Activated B cell treated with CpG ODN at 0.5 μM for 24 hours (primary cell): ENCODE measurements around the gene SRRT. TPM values are rescaled to one million over a fixed set of nuclear protein-coding genes. Genes with fewer than 3 reads are reported as not detected.

Source experiments
- ATAC-seq: fragments of 200-7000 bp; cut with Tn5 transposase; one replicate; pipeline ENCODE4 v1.10.0; 2021; ENCODE audit warnings: low read depth, mild to moderate bottlenecking, moderate library complexity
- CTCF ChIA-PET: fragments of 350-600 bp; sonication (Branson Sonifier 250); formaldehyde crosslinking; loops from one replicate; lab custom pipeline; 2021; ENCODE audit warnings: antibody characterized with exemption; lab: Charles Lee
- POLR2A ChIA-PET: fragments of 350-600 bp; sonication (Branson Sonifier 250); formaldehyde crosslinking; loops from one replicate; lab custom pipeline; 2021; ENCODE audit warnings: antibody characterized with exemption; lab: Charles Lee
- DNase-seq: peaks from one replicate; pipeline ENCODE4 v3.0.0; 2022
- H3K27ac Mint-ChIP-seq: one replicate; pipeline ENCODE4 v1.8.0; 2020; ENCODE audit warnings: mixed read lengths
- H3K27me3 Mint-ChIP-seq: one replicate; pipeline ENCODE4 v1.8.0; 2021; ENCODE audit warnings: mixed read lengths
- H3K36me3 Mint-ChIP-seq: one replicate; pipeline ENCODE4 v1.8.0; 2021; ENCODE audit warnings: low read depth, mixed read lengths
- H3K4me1 Mint-ChIP-seq: one replicate; pipeline ENCODE4 v1.8.0; 2021; ENCODE audit warnings: mixed read lengths
- H3K4me3 Mint-ChIP-seq: one replicate; pipeline ENCODE4 v1.8.0; 2020; ENCODE audit warnings: mild to moderate bottlenecking, mixed read lengths
- H3K9me3 Mint-ChIP-seq: one replicate; pipeline ENCODE4 v1.8.0; 2020; ENCODE audit warnings: mixed read lengths
- intact Hi-C: fragments of 100-400 bp; cut with micrococcal nuclease; formaldehyde crosslinking; loops from one replicate; pipeline ENCODE4 v1.15.1; 2024
- total RNA-seq: library from RNA; stranded (reverse); gene quantifications from 2 replicates; pipeline ENCODE4 v1.2.3, GENCODE V29; 2022
- TF ChIP-seq, protein P1 (sequence below): fragments of 200-600 bp; IDR thresholded peaks from one replicate; pipeline ENCODE4 v1.8.0; 2022; ENCODE audit warnings: antibody characterized with exemption, mild to moderate bottlenecking

Gene SRRT
- total RNA-seq, 1 donor from 2014 or later = 244 TPM

GRCh38 chr7:100874300-100874576, 665 bp upstream of the SRRT start:
- no peak for ATAC-seq
- POLR2A ChIA-PET = interaction anchor here (0.9 to 10.3 kb wide), 5 partner anchors 13 to 371 kb away, joined by 4 to 254 read pairs (median 8); partner anchors contain the start of genes FBXO24, FIS1, LRCH4 and MOSPD3
- H3K27ac Mint-ChIP-seq = peak overlapping the region; percentile 98

DNA sequence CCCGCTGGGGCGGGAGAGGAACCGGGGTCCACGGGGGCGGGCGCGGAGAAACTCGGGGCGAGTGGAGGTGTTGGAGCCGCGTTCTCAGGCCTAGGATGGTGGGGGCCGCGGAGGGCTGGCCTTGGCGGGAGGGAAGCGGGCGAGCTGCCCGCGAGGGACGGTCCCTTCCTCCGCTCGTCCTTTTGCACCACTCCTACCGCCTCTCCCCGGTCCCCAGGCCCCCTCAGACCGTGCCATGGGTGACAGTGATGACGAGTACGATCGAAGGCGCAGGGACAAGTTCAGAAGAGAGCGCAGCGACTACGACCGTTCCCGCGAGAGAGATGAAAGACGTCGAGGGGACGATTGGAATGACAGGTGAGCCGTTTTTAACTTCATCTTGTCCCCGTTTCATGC, 451 bp downstream of the SRRT start:
- peak overlapping the region; percentile 99 for H3K4me3 Mint-ChIP-seq
- ChIA-PET CTCF (interaction anchor here (1.4 to 1.7 kb wide), 2 partner anchors 14 to 23 kb away, joined by 6 to 8 read pairs; partner anchors contain the start of genes SLC12A9 and UFSP1), POLR2A (interaction anchor here (0.5 to 10.3 kb wide), 40 partner anchors 8 to 1371 kb away, joined by 3 to 254 read pairs (median 4); partner anchors contain the start of genes ACHE, FBXO24, FIS1 and IFT22)
- TF ChIP-seq, protein P1, sequence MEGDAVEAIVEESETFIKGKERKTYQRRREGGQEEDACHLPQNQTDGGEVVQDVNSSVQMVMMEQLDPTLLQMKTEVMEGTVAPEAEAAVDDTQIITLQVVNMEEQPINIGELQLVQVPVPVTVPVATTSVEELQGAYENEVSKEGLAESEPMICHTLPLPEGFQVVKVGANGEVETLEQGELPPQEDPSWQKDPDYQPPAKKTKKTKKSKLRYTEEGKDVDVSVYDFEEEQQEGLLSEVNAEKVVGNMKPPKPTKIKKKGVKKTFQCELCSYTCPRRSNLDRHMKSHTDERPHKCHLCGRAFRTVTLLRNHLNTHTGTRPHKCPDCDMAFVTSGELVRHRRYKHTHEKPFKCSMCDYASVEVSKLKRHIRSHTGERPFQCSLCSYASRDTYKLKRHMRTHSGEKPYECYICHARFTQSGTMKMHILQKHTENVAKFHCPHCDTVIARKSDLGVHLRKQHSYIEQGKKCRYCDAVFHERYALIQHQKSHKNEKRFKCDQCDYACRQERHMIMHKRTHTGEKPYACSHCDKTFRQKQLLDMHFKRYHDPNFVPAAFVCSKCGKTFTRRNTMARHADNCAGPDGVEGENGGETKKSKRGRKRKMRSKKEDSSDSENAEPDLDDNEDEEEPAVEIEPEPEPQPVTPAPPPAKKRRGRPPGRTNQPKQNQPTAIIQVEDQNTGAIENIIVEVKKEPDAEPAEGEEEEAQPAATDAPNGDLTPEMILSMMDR = no peak
- no peak for DNase-seq
- no peaks in the 10 kb centered on the region for H3K27me3 Mint-ChIP-seq
- ATAC-seq = peak; percentile 27
- H3K36me3 Mint-ChIP-seq = peaks cover 65% of the 10 kb centered on the region
- peaks cover 49% of the 10 kb centered on the region for H3K4me1 Mint-ChIP-seq
- no peaks in the 10 kb centered on the region for H3K9me3 Mint-ChIP-seq
- intact Hi-C loops = loop anchor here (1.0 to 2.0 kb wide), 3 partner anchors 12 to 170 kb away; no protein-coding TSS in a partner anchor
- H3K27ac Mint-ChIP-seq = peak overlapping the region; percentile 98

More at GRCh38 chr7:100874300-100874576, 665 bp upstream of the SRRT start:
- CTCF ChIA-PET = no interaction called here
- H3K27me3 Mint-ChIP-seq = no peaks in the 10 kb centered on the region
- peaks cover 42% of the 10 kb centered on the region for H3K4me1 Mint-ChIP-seq
- intact Hi-C loops = loop anchor here (1.0 to 2.0 kb wide), 2 partner anchors 22 to 75 kb away; partner anchors contain the start of gene SLC12A9
- no peak for DNase-seq
- H3K4me3 Mint-ChIP-seq = peak overlapping the region; percentile 99
- H3K36me3 Mint-ChIP-seq = peaks cover 55% of the 10 kb centered on the region
- no peaks in the 10 kb centered on the region for H3K9me3 Mint-ChIP-seq
- TF ChIP-seq, protein P1 = no peak

GRCh38 chr7:100878013-100878412, 3.1 kb downstream of the SRRT start:
- no peaks in the 10 kb centered on the region for H3K27me3 Mint-ChIP-seq
- H3K9me3 Mint-ChIP-seq = no peaks in the 10 kb centered on the region
- peaks cover 77% of the 10 kb centered on the region for H3K36me3 Mint-ChIP-seq
- ChIA-PET CTCF (interaction anchor here (1.0 kb wide), 1 partner anchor 12 kb away, joined by 3 read pairs; the partner anchor contains the start of gene UFSP1), POLR2A (interaction anchor here (0.6 to 10.3 kb wide), 4 partner anchors 9 to 1581 kb away, joined by 3 to 254 read pairs (median 6); partner anchors contain the start of genes SLC12A9 and UFSP1)
- DNase-seq (no peak), ATAC-seq (no peak)
- intact Hi-C loops = no loop called here
- H3K4me1 Mint-ChIP-seq = peaks cover 52% of the 10 kb centered on the region
- TF ChIP-seq, protein P1 = no peak
- no peak overlapping the region for H3K4me3 Mint-ChIP-seq
- no peak overlapping the region for H3K27ac Mint-ChIP-seq

DNA sequence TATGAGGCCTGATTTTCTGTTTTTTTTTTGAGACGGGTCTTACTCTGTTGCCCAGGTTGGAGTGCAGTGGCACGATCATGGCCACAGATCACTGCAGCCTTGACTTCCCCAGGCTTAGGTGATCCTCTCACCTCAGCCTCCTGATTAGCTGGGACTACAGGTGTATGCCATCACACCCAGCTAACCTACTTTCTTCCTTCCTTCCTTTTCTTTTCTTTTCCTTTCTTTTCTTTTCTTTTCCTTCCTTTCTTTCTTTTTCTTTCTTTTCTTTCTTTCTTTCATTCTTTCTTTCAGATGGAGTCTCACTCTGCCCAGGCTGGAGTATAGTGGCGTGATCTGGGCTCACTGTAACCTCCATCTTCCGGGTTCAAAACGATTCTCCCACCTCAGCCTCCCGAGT, 3.8 kb downstream of the SRRT start:
- H3K4me1 Mint-ChIP-seq = peaks cover 52% of the 10 kb centered on the region
- no peaks in the 10 kb centered on the region for H3K27me3 Mint-ChIP-seq
- no peak for DNase-seq
- ChIA-PET CTCF (no interaction called here), POLR2A (interaction anchor here (0.6 to 10.3 kb wide), 4 partner anchors 8 to 1581 kb away, joined by 3 to 254 read pairs (median 4); partner anchors contain the start of genes SLC12A9 and UFSP1)
- H3K27ac Mint-ChIP-seq = no peak overlapping the region
- H3K4me3 Mint-ChIP-seq = no peak overlapping the region
- intact Hi-C loops = no loop called here
- peaks cover 79% of the 10 kb centered on the region for H3K36me3 Mint-ChIP-seq
- no peak for ATAC-seq
- TF ChIP-seq, protein P1 = no peak
- no peaks in the 10 kb centered on the region for H3K9me3 Mint-ChIP-seq

- intact Hi-C loops = no loop called here
- TF ChIP-seq, protein P1 = no peak
- no peak for DNase-seq
- Mint-ChIP-seq H3K27me3 (no peaks in the 10 kb centered on the region), H3K4me1 (peaks cover 49% of the 10 kb centered on the region), H3K4me3 (no peak overlapping the region), H3K36me3 (peaks cover 86% of the 10 kb centered on the region), H3K27ac (peak overlapping the region; percentile 25), H3K9me3 (no peaks in the 10 kb centered on the region)
- POLR2A ChIA-PET = interaction anchor here (0.5 kb wide), 1 partner anchor 10 kb away, joined by 4 read pairs; no protein-coding TSS in a partner anchor
- CTCF ChIA-PET = no interaction called here
- ATAC-seq = no peak
Measured at GRCh38 chr7:100879685-100880261, 4.9 kb downstream of the SRRT start.
